Measurements from ENCODE around the gene FAM200B.

FAM200B gene

DNA sequence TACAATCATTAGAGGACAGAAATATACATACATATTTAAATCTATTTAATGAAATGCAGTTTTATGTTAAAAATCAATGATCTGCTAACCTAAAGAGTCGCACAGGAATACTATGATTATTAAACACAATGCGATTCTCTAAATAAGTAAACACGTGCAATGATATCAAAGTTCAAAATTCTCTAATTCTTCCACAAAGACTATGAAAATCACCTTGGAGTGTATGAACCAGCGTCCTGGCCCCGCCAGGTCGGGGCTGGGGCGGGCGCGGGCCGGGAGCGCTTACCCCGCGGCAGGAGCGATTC is 608 bp upstream of the FAM200B start:
- H3K79me2 ChIP-seq (ENCODE audit: insufficient read depth, low read length): peaks cover 37% of the 10 kb centered on the region
- no peak for TF ChIP-seq EZH2 (IDR thresholded peaks at IDR 0.05; ENCODE audit: borderline replicate concordance, low read length)
- TF ChIP-seq, protein P1, sequence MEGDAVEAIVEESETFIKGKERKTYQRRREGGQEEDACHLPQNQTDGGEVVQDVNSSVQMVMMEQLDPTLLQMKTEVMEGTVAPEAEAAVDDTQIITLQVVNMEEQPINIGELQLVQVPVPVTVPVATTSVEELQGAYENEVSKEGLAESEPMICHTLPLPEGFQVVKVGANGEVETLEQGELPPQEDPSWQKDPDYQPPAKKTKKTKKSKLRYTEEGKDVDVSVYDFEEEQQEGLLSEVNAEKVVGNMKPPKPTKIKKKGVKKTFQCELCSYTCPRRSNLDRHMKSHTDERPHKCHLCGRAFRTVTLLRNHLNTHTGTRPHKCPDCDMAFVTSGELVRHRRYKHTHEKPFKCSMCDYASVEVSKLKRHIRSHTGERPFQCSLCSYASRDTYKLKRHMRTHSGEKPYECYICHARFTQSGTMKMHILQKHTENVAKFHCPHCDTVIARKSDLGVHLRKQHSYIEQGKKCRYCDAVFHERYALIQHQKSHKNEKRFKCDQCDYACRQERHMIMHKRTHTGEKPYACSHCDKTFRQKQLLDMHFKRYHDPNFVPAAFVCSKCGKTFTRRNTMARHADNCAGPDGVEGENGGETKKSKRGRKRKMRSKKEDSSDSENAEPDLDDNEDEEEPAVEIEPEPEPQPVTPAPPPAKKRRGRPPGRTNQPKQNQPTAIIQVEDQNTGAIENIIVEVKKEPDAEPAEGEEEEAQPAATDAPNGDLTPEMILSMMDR (IDR thresholded peaks at IDR 0.05; ENCODE audit: low read length): no peak

DNA sequence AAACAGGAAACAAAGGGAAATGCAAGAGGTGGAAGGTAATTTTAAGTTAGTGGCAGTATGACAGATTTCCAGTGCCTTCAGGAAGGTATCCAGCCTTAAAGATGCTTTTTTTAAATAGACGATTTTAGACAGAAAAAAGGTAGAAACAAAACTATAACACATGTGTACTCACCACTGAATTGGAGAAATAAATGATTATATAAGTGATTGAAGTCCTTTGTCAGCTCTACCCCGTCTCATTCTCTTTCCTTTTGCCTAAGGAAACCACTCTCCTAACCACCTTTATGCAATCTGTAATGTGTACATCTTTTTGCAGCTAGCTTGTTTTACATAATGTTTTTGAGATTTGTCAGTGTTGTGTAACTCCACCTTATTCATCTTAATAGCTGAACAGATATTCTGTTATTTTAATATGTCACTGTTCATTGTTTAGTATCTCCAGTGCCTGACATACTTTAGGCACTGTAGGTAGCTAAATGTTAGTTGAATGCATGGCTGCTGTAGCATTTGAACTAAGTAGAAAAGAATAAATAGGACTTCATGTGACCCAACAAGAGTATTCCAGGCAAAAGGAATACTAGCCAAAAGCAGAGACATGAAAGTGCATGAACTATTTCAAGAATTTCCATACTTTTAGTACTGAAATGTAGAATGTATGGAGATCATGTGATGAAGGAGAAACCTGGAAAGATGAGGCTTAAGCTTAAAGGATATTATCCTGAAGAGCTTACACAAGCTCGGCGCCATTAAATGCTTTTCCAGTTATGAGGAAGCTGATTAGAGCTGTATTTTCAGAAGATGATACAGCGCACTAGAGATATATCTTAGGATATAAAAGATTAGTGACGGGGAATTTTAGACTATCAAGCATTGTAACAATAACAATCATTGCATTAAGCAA is 865 bp downstream of the FAM200B start:
- Histone ChIP-seq H3K9me3 (ENCODE audit: low read length) (no peaks in the 10 kb centered on the region), H4K20me1 (ENCODE audit: insufficient read depth, low read length) (no peaks in the 10 kb centered on the region), H3K9me2 (ENCODE audit: low read depth, low read length) (no peaks in the 10 kb centered on the region), H3K27ac (ENCODE audit: low read depth, low read length, poor library complexity, severe bottlenecking) (peak overlapping the region; percentile 78), H3K36me3 (ENCODE audit: insufficient read depth, low read length) (peaks cover 16% of the 10 kb centered on the region), H3F3A (ENCODE audit: insufficient read depth, low read length) (no peaks in the 10 kb centered on the region), H3K9ac (ENCODE audit: low read length) (peak overlapping the region; percentile 99), H3K4me1 (ENCODE audit: insufficient read depth, low read length, severe bottlenecking) (peaks cover 32% of the 10 kb centered on the region), H3K4me3 (ENCODE audit: low read depth, low read length, poor library complexity, severe bottlenecking) (peak overlapping the region; percentile 99), H3K27me3 (ENCODE audit: insufficient read depth, low read length) (no peaks in the 10 kb centered on the region), H2AFZ (ENCODE audit: low read length) (no peak overlapping the region), H3K79me2 (ENCODE audit: insufficient read depth, low read length) (peaks cover 37% of the 10 kb centered on the region), H3K4me2 (ENCODE audit: low read length) (peak overlapping the region; percentile 80)
- TF ChIP-seq, protein P1 (IDR thresholded peaks at IDR 0.05; ENCODE audit: low read length): no peak
- no peak for TF ChIP-seq EZH2 (IDR thresholded peaks at IDR 0.05; ENCODE audit: borderline replicate concordance, low read length)

More for the DNA sequence above, 608 bp upstream of the FAM200B start:
- Histone ChIP-seq H3F3A (ENCODE audit: insufficient read depth, low read length) (no peaks in the 10 kb centered on the region), H4K20me1 (ENCODE audit: insufficient read depth, low read length) (no peaks in the 10 kb centered on the region), H3K9me2 (ENCODE audit: low read depth, low read length) (no peaks in the 10 kb centered on the region), H3K27me3 (ENCODE audit: insufficient read depth, low read length) (no peaks in the 10 kb centered on the region), H2AFZ (ENCODE audit: low read length) (no peak overlapping the region), H3K36me3 (ENCODE audit: insufficient read depth, low read length) (peaks cover 2% of the 10 kb centered on the region; the same call in 1 of the 2 replicates), H3K4me2 (ENCODE audit: low read length) (peak overlapping the region; percentile 80), H3K4me1 (ENCODE audit: insufficient read depth, low read length, severe bottlenecking) (peaks cover 32% of the 10 kb centered on the region), H3K9me3 (ENCODE audit: low read length) (no peaks in the 10 kb centered on the region), H3K27ac (ENCODE audit: low read depth, low read length, poor library complexity, severe bottlenecking) (peak overlapping the region; percentile 78), H3K9ac (ENCODE audit: low read length) (peak overlapping the region; percentile 99), H3K4me3 (ENCODE audit: low read depth, low read length, poor library complexity, severe bottlenecking) (peak overlapping the region; percentile 99)

DNA sequence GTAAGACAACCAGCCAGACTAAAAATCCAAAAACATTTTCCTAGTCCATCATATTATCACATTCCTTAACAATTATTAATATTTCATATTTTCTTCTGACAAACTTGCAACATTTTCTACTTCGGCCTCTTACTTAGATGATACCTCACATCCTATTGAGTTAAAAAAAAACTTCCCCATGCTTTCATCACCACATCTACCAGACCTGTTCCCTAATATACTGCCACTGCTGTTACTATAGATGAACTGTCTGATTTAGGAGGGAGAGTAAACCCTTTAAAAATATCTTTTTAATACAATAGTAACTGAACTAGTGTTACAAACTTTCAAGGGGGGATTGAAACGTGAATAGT is 1.5 kb downstream of the FAM200B start:
- Histone ChIP-seq H3K9me3 (ENCODE audit: low read length) (no peaks in the 10 kb centered on the region), H3K79me2 (ENCODE audit: insufficient read depth, low read length) (peaks cover 35% of the 10 kb centered on the region), H3K27me3 (ENCODE audit: insufficient read depth, low read length) (no peaks in the 10 kb centered on the region), H3K4me2 (ENCODE audit: low read length) (peak overlapping the region; percentile 80), H3K27ac (ENCODE audit: low read depth, low read length, poor library complexity, severe bottlenecking) (no peak overlapping the region), H3K9ac (ENCODE audit: low read length) (no peak overlapping the region), H4K20me1 (ENCODE audit: insufficient read depth, low read length) (no peaks in the 10 kb centered on the region), H3F3A (ENCODE audit: insufficient read depth, low read length) (no peaks in the 10 kb centered on the region), H3K36me3 (ENCODE audit: insufficient read depth, low read length) (peaks cover 19% of the 10 kb centered on the region), H2AFZ (ENCODE audit: low read length) (no peak overlapping the region), H3K4me1 (ENCODE audit: insufficient read depth, low read length, severe bottlenecking) (peaks cover 31% of the 10 kb centered on the region), H3K4me3 (ENCODE audit: low read depth, low read length, poor library complexity, severe bottlenecking) (peak overlapping the region; percentile 99), H3K9me2 (ENCODE audit: low read depth, low read length) (no peaks in the 10 kb centered on the region)
- TF ChIP-seq, protein P1 (IDR thresholded peaks at IDR 0.05; ENCODE audit: low read length): no peak
- no peak for TF ChIP-seq EZH2 (IDR thresholded peaks at IDR 0.05; ENCODE audit: borderline replicate concordance, low read length)

Data from OCI-LY1 (cell line).